OCI-LY1 (cell line): Measurements from ENCODE around the gene KLK11.

Experiments
- H2AFZ ChIP-seq: fragments of 200-600 bp; sonication (generic), shearing (Covaris generic); 2 replicates; pipeline ENCODE4 v1.6.0; 2014; ENCODE audit warnings: antibody characterized with exemption, mild to moderate bottlenecking, low read length
- H3F3A ChIP-seq: fragments of 200-600 bp; sonication (generic), shearing (Covaris generic); 2 replicates; pipeline ENCODE4 v1.6.0; 2014; ENCODE audit warnings: mild to moderate bottlenecking, antibody characterized with exemption, low read length, moderate library complexity; ENCODE audit not compliant: insufficient read depth
- H3K27ac ChIP-seq: fragments of 200-600 bp; sonication (generic); 2 replicates; pipeline ENCODE4 v1.5.1; 2014; ENCODE audit warnings: low read length, mixed run types, mild to moderate bottlenecking, low read depth; ENCODE audit not compliant: poor library complexity, severe bottlenecking
- H3K27me3 ChIP-seq: fragments of 200-600 bp; sonication (generic); 2 replicates; pipeline ENCODE4 v1.6.0; 2014; ENCODE audit warnings: antibody characterized with exemption, mild to moderate bottlenecking, low read length, moderate library complexity; ENCODE audit not compliant: insufficient read depth
- H3K36me3 ChIP-seq: fragments of 200-600 bp; sonication (generic); 2 replicates; pipeline ENCODE4 v1.6.1; 2014; ENCODE audit warnings: mild to moderate bottlenecking, antibody characterized with exemption, low read length, moderate library complexity, mixed read lengths; ENCODE audit not compliant: insufficient read depth
- H3K4me1 ChIP-seq: fragments of 200-600 bp; sonication (generic); 2 replicates; pipeline ENCODE4 v1.5.1; 2014; ENCODE audit warnings: mild to moderate bottlenecking, low read length, moderate library complexity; ENCODE audit not compliant: insufficient read depth, severe bottlenecking
- H3K4me2 ChIP-seq: fragments of 200-600 bp; sonication (generic), shearing (Covaris generic); 2 replicates; pipeline ENCODE4 v1.6.1; 2014; ENCODE audit warnings: low read length
- H3K4me3 ChIP-seq: fragments of 200-600 bp; sonication (generic); 2 replicates; pipeline ENCODE4 v1.5.1; 2014; ENCODE audit warnings: low read length, low read depth, mild to moderate bottlenecking, mixed read lengths; ENCODE audit not compliant: poor library complexity, severe bottlenecking
- H3K79me2 ChIP-seq: fragments of 200-600 bp; shearing (Covaris generic); 2 replicates; pipeline ENCODE4 v1.6.1; 2016; ENCODE audit warnings: mixed run types, low read length, mixed read lengths; ENCODE audit not compliant: insufficient read depth
- H3K9ac ChIP-seq: fragments of 200-600 bp; sonication (generic), shearing (Covaris generic); 2 replicates; pipeline ENCODE4 v1.6.1; 2014; ENCODE audit warnings: mild to moderate bottlenecking, low read length, mixed read lengths
- H3K9me2 ChIP-seq: fragments of 200-600 bp; sonication (generic), shearing (Covaris generic); 2 replicates; pipeline ENCODE4 v1.6.1; 2014; ENCODE audit warnings: low read depth, mild to moderate bottlenecking, low read length, mixed read lengths
- H3K9me3 ChIP-seq: fragments of 200-600 bp; shearing (Covaris generic); 2 replicates; pipeline ENCODE4 v1.6.1; 2014; ENCODE audit warnings: low read length, mixed read lengths
- H4K20me1 ChIP-seq: fragments of 200-600 bp; sonication (generic), shearing (Covaris generic); 2 replicates; pipeline ENCODE4 v1.6.0; 2016; ENCODE audit warnings: mild to moderate bottlenecking, low read length; ENCODE audit not compliant: insufficient read depth
- CTCF ChIP-seq: fragments of 200-600 bp; sonication (generic), shearing (Covaris generic); IDR thresholded peaks from 2 replicates; pipeline ENCODE4 v1.5.1; 2017; ENCODE audit warnings: mild to moderate bottlenecking, antibody characterized with exemption, low read length, moderate library complexity, mixed read lengths
- EZH2 ChIP-seq: fragments of 200-600 bp; sonication (generic), shearing (Covaris generic); IDR thresholded peaks from 2 replicates; pipeline ENCODE4 v1.8.0; 2017; ENCODE audit warnings: borderline replicate concordance, mixed run types, mild to moderate bottlenecking, antibody characterized with exemption, low read length, moderate library complexity, mixed read lengths

KLK11 gene

DNA sequence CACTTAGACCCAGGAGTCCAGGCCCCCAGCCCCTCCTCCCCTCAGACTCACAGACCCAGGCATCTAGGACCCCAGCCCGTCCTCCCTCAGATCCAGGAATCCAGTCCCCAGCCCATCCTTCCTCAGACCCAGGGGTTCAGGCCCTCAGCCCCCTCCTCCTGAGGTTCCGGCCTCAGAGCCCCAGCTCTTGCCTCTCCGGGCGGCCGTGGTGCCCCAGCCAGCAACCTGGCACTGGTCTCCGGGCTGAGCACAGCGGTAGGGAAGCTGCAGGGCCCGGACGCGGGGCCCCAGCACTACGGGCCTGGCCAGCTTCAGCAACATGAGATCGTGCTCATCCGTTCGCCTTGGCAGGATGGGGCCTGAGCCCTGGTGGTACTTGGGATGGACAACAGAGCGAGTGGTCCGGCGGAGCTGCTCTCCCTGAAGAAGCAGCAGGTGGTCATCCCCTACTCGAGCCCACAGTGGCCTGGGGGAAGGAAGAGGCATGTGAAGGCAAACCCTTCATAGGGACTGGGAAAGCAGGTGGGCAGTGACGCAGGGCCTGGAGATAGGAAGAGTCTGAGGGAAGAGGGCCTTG is 10.6 kb downstream of the KLK11 start:
- TF ChIP-seq EZH2 = no peak
- TF ChIP-seq CTCF = no peak
- Histone ChIP-seq H3K4me3 (no peak overlapping the region), H3K79me2 (no peaks in the 10 kb centered on the region), H3K9me3 (no peaks in the 10 kb centered on the region), H2AFZ (no peak overlapping the region), H3F3A (no peaks in the 10 kb centered on the region), H3K9ac (no peak overlapping the region), H3K9me2 (no peaks in the 10 kb centered on the region), H4K20me1 (no peaks in the 10 kb centered on the region), H3K4me1 (no peaks in the 10 kb centered on the region), H3K27ac (no peak overlapping the region), H3K4me2 (no peak overlapping the region), H3K36me3 (no peaks in the 10 kb centered on the region), H3K27me3 (no peaks in the 10 kb centered on the region)

- Histone ChIP-seq H3K27ac (no peak overlapping the region), H3K9ac (no peak overlapping the region), H2AFZ (no peak overlapping the region), H3K9me3 (no peaks in the 10 kb centered on the region), H3K4me1 (no peaks in the 10 kb centered on the region), H3K9me2 (no peaks in the 10 kb centered on the region), H3F3A (no peaks in the 10 kb centered on the region), H3K4me3 (no peak overlapping the region), H4K20me1 (no peaks in the 10 kb centered on the region), H3K79me2 (no peaks in the 10 kb centered on the region), H3K36me3 (no peaks in the 10 kb centered on the region), H3K27me3 (no peaks in the 10 kb centered on the region), H3K4me2 (no peak overlapping the region)
- TF ChIP-seq EZH2 (no peak), CTCF (no peak)
Observed at GRCh38 chr19:51014242-51014641, 12.2 kb downstream of the KLK11 start.

- Histone ChIP-seq H3K4me1 (no peaks in the 10 kb centered on the region), H3K27ac (no peak overlapping the region), H3K9ac (no peak overlapping the region), H2AFZ (no peak overlapping the region), H3F3A (no peaks in the 10 kb centered on the region), H3K4me2 (no peak overlapping the region), H3K4me3 (no peak overlapping the region), H3K9me3 (no peaks in the 10 kb centered on the region), H3K27me3 (no peaks in the 10 kb centered on the region), H4K20me1 (no peaks in the 10 kb centered on the region), H3K36me3 (no peaks in the 10 kb centered on the region), H3K9me2 (no peaks in the 10 kb centered on the region), H3K79me2 (no peaks in the 10 kb centered on the region)
- TF ChIP-seq CTCF (no peak), EZH2 (no peak)
Observed at GRCh38 chr19:51012661-51013190, 13.7 kb downstream of the KLK11 start.
